DND-41 (cell line): ENCODE data around the gene HLA-DOA.
A peak's percentile ranks its signal among the peaks of the same experiment; 100 is the strongest.

Experiments
- CTCF ChIP-seq: IDR thresholded peaks from 2 replicates; pipeline ENCODE4 v1.5.1; 2012; ENCODE audit warnings: borderline replicate concordance, low read length, moderate library complexity, mild to moderate bottlenecking; ENCODE audit not compliant: poor library complexity, severe bottlenecking; ENCODE audit errors: extremely low read depth
- EZH2 ChIP-seq: IDR thresholded peaks from 3 replicates; pipeline ENCODE4 v1.6.1; 2012; ENCODE audit warnings: borderline replicate concordance, low read depth, mild to moderate bottlenecking, moderate library complexity, low read length, inconsistent platforms; ENCODE audit not compliant: severe bottlenecking

GRCh38 chr6:32969685-32970412, 39.5 kb downstream of the HLA-DOA start:
- TF ChIP-seq CTCF (peak; percentile 23), EZH2 (no peak)
